GM18502 (cell line): ENCODE results near the gene SRSF11.

Experiments
- ATAC-seq: cut with Tn5 transposase; IDR thresholded peaks from one replicate; pipeline ENCODE4 v1.9.1; 2021; ENCODE audit warnings: mild to moderate bottlenecking; ENCODE audit not compliant: unreplicated experiment, poor library complexity

The SRSF11 gene

DNA sequence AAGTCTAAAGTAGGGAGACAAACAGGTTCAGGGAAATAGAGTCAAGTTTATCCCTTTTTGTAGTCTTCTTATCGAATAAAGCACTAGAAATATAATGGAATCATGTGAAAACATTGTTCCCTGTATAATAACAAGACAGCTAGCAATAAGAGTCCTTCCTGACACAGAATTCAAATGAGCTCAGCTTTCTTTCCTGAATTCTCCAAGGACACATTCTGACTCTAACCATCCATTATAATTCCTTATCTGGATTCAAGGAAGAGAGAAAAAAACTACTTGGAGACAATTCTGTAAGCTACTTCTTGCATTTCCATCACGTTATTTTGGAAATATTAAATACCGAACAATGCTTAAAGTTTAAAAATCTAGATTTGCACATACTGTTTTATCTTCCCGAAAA, 74.6 kb downstream of the SRSF11 start:
- ATAC-seq = no peak

DNA sequence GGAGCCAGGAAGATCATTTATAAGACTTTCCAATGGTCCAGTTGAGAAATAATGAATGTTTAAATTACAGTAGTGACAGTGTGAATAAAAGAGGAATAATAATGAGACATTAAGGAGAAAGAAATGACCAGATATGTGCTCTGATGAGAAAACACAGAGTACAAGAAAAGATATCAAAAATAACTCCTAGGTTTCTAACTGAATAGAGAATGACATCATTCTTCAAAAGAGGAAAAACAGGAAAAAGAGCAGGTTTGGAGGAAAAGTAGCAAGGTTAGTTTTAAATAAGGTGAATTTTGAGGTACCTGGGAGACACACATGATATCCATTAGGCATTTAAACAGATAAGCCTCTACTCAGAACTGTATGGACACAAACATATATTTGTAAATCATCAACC, 78.3 kb downstream of the SRSF11 start:
- no peak for ATAC-seq
